ENCODE data around the gene TDP1. TPM values are rescaled to one million over a fixed set of nuclear protein-coding genes. Genes with fewer than 3 reads are reported as not detected.

TDP1 gene
- total RNA-seq, 4 donors from 2014 or later, result 11.1 to 21.6 (median 12.2) TPM

GRCh38 chr14:90061685-90062126 is 106.0 kb downstream of the TDP1 start, which contains the start of gene KCNK13:
TSS of gene KCNK13 (plus strand) at chr14:90061994. CDS start at chr14:90062206, 212 bp downstream.
- intact Hi-C loops (cut with DNase I; ENCODE audit: low total_unique reads), result no loop called here
- peak in 1 of 2 donors; percentile 80 for DNase-seq (ENCODE audit: low spot score in 2 of 2)
- 1% methylated on average over 21 to 23 of the region's 52 CpGs for WGBS, 2 donors
- no peak for TF ChIP-seq POLR2A (IDR thresholded peaks at IDR 0.05)
- TF ChIP-seq CTCF (IDR thresholded peaks at IDR 0.05), result no peak
- H3K4me3 ChIP-seq (ENCODE audit: low read depth, poor library complexity, severe bottlenecking), result peak within 1 kb of the TSS; percentile 1

GRCh38 chr14:90062127-90062794 is 106.5 kb downstream of the TDP1 start:
- peak in 1 of 2 donors; percentile 79 for DNase-seq (ENCODE audit: low spot score in 2 of 2)
- peak overlapping the region; percentile 1 for H3K4me3 ChIP-seq (ENCODE audit: low read depth, poor library complexity, severe bottlenecking)
- TF ChIP-seq POLR2A (IDR thresholded peaks at IDR 0.05) (no peak), CTCF (IDR thresholded peaks at IDR 0.05) (no peak)
- intact Hi-C loops (cut with DNase I; ENCODE audit: low total_unique reads), result no loop called here
- WGBS, 2 donors, result 4 to 11% methylated on average over 12 to 17 of the region's 63 CpGs

DNA sequence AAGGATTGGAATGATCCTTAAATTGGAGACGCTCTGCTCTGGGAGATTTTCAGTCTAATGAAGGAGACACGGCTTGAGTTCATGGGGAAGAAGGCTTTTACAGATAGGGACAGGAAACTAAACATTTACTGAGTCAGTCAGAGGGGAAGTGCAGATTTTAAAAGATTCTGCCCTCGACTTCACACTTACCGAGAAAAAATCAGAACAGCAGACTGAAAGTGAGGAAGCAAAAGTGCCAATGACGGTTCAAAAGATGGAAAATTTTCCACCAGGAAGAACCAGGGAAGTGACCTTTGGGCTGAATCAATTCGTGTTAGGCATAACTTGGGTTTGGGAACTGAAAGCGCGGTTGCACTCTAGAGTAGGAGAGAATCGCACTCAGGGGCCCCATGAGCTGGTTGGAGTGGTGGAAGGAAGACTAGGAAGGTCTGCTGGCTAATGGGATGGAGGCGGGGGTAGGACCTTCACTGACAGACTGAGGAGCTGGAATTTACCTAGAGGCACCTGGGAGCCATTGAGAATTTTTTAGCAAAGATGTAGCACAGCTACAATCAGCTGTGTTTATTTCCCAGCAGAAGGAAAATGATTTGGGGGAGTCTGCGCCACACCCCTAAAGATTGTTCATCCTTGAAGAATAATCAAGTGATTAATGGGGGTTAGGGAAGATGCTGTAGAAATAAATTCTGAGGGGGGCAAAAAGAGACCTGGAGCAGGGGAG is 107.3 kb downstream of the TDP1 start:
- TF ChIP-seq POLR2A (IDR thresholded peaks at IDR 0.05) (no peak), CTCF (IDR thresholded peaks at IDR 0.05) (no peak)
- WGBS, 2 donors, result 38 to 45% methylated on average over 11 of the region's 11 CpGs
- intact Hi-C loops (cut with DNase I; ENCODE audit: low total_unique reads), result no loop called here
- peak in 1 of 2 donors; percentile 62 for DNase-seq (ENCODE audit: low spot score in 2 of 2)
- no peak overlapping the region for H3K4me3 ChIP-seq (ENCODE audit: low read depth, poor library complexity, severe bottlenecking)

DNA sequence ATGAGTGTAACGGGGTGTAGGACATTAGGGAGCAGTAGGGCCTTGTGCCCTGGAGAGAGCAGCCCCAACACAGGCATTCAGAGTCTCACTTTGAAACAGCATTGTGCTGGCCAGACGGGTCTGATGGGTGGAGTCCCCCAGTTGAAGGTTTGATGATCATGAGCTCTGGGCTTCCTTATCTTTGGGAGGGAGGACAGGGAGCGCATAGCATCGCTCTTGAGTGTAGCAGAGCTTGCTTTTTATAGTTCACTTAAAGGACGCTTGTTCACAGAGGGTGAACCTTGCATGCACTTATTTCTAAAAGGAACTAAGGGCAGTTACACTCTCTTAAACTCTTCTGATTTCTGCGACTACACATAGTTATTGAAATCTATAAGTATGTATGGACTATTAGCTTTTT is 116.6 kb downstream of the TDP1 start:
- TF ChIP-seq POLR2A (IDR thresholded peaks at IDR 0.05) (no peak), CTCF (IDR thresholded peaks at IDR 0.05) (no peak)
- 82 to 86% methylated on average over 6 of the region's 6 CpGs for WGBS, 2 donors
- H3K4me3 ChIP-seq (ENCODE audit: low read depth, poor library complexity, severe bottlenecking), result no peak overlapping the region
- peak in 1 of 2 donors; percentile 40 for DNase-seq (ENCODE audit: low spot score in 2 of 2)
- intact Hi-C loops (cut with DNase I; ENCODE audit: low total_unique reads), result no loop called here

- TF ChIP-seq CTCF (IDR thresholded peaks at IDR 0.05) (no peak), POLR2A (IDR thresholded peaks at IDR 0.05) (no peak)
- no peak for DNase-seq (ENCODE audit: low spot score in 2 of 2)
- WGBS, 2 donors, result 74 to 79% methylated on average over 2 of the region's 2 CpGs
- intact Hi-C loops (cut with DNase I; ENCODE audit: low total_unique reads), result no loop called here
- no peak overlapping the region for H3K4me3 ChIP-seq (ENCODE audit: low read depth, poor library complexity, severe bottlenecking)
These were observed 123.8 kb downstream of the TDP1 start for GRCh38 chr14:90079576-90079975.

All from lower leg skin (tissue), 4 donors.